ENCODE data around the gene PPME1. TPM values are rescaled to one million over a fixed set of nuclear protein-coding genes. Genes with fewer than 3 reads are reported as not detected.
A peak's percentile ranks its signal among the peaks of the same experiment; 100 is the strongest.

PPME1 gene
- total RNA-seq, 1 experiment from 2014 or later, result 39.4 TPM

DNA sequence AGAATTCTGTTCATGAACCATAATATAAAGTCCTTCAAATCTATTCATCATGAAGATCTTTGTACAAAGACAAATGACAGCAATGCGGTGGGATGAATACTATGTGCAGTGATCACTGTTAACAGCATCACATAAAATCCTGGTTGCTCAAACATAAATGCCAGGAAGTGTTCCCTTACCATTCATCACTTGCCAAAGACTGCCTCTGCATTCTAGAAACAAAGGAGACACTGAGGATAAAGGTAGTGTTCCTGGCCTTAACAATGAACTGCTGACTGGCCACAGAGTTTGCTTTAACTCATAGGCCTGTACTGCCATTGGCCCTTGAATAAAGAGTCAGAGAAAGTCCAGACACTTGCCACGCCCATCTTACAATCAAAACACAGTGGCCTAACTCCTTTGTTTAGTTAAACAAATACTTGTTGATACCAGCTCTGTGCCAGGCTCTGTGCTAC lies 29.8 kb upstream of the PPME1 start:
- DNase-seq, result no peak
- Histone ChIP-seq H4K91ac (ENCODE audit: insufficient read length, low read depth, low read length) (no peak overlapping the region), H2BK20ac (ENCODE audit: low read depth, low read length, poor library complexity, severe bottlenecking) (no peak overlapping the region), H3K4me1 (ENCODE audit: insufficient read depth, low read length) (peaks cover 3% of the 10 kb centered on the region; the same call in 1 of the 2 replicates), H2AK5ac (ENCODE audit: insufficient read length, low read length) (peak overlapping the region; percentile 52), H3K18ac (ENCODE audit: insufficient read length, low read depth, low read length) (no peak overlapping the region), H2BK120ac (ENCODE audit: low read depth, low read length, poor library complexity, severe bottlenecking) (no peak overlapping the region), H3K9ac (ENCODE audit: extremely low read depth, insufficient read length, low read length) (no peak overlapping the region), H3K4ac (ENCODE audit: low read depth, low read length) (no peak overlapping the region), H3K27ac (ENCODE audit: insufficient read length, low read depth, low read length) (peak overlapping the region; percentile 78), H3K79me2 (ENCODE audit: insufficient read depth, low read length) (no peaks in the 10 kb centered on the region), H3K14ac (ENCODE audit: insufficient read depth, low read length) (no peak overlapping the region), H2AFZ (ENCODE audit: low read length) (no peak overlapping the region), H3K27me3 (ENCODE audit: insufficient read depth, low read length) (no peaks in the 10 kb centered on the region), H4K20me1 (ENCODE audit: control insufficient read depth, insufficient read depth, insufficient read length) (no peaks in the 10 kb centered on the region), H3K23me2 (ENCODE audit: insufficient read length, low read depth, low read length, poor library complexity, severe bottlenecking) (no peaks in the 10 kb centered on the region), H4K8ac (replicated peaks; ENCODE audit: insufficient read length, low read depth, low read length) (no peak overlapping the region), H3K23ac (ENCODE audit: insufficient read length, low read depth, low read length) (no peak overlapping the region), H4K5ac (ENCODE audit: insufficient read length, low read depth, low read length) (no peak overlapping the region), H3K56ac (ENCODE audit: insufficient read length, low read depth, low read length) (no peak overlapping the region), H3K79me1 (ENCODE audit: insufficient read depth, low read depth, low read length, poor library complexity, severe bottlenecking) (no peaks in the 10 kb centered on the region), H2BK15ac (ENCODE audit: low read depth, low read length) (no peak overlapping the region), H3T11ph (ENCODE audit: low read length) (peak overlapping the region; percentile 37), H2BK12ac (ENCODE audit: insufficient read length, low read depth, low read length) (no peak overlapping the region), H2BK5ac (ENCODE audit: insufficient read length, low read length) (no peak overlapping the region), H3K9me3 (ENCODE audit: control insufficient read depth, low read depth, low read length) (no peaks in the 10 kb centered on the region), H3K4me2 (ENCODE audit: insufficient read depth, insufficient read length, low read length) (no peak overlapping the region)
- TF ChIP-seq, protein P1, sequence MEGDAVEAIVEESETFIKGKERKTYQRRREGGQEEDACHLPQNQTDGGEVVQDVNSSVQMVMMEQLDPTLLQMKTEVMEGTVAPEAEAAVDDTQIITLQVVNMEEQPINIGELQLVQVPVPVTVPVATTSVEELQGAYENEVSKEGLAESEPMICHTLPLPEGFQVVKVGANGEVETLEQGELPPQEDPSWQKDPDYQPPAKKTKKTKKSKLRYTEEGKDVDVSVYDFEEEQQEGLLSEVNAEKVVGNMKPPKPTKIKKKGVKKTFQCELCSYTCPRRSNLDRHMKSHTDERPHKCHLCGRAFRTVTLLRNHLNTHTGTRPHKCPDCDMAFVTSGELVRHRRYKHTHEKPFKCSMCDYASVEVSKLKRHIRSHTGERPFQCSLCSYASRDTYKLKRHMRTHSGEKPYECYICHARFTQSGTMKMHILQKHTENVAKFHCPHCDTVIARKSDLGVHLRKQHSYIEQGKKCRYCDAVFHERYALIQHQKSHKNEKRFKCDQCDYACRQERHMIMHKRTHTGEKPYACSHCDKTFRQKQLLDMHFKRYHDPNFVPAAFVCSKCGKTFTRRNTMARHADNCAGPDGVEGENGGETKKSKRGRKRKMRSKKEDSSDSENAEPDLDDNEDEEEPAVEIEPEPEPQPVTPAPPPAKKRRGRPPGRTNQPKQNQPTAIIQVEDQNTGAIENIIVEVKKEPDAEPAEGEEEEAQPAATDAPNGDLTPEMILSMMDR (conservative IDR thresholded peaks at IDR 0.05), result no peak
- WGBS (ENCODE audit: extremely low coverage, insufficient read length, low lambda C conversion rate), result no CpG with 5 or more reads among the region's 2 CpGs
- Mint-ChIP-seq H3K27ac (peak overlapping the region in 1 of 3 experiments; percentile 50; a peak in 3 of 7 replicates), H3K4me1 (peaks cover 25 to 32% of the 10 kb centered on the region in 2 experiments), H3K27me3 (ENCODE audit: low read depth) (no peaks in the 10 kb centered on the region), H3K36me3 (ENCODE audit: insufficient read depth in 1 of 3, low read depth in 3 of 3) (peaks cover 5 to 21% (median 20%) of the 10 kb centered on the region in 3 experiments; a peak in 5 of 7 replicates), H3K9me3 (no peaks in the 10 kb centered on the region), H3K4me3 (no peak overlapping the region)
